Fibroblast of the aortic adventitia (primary cell): Measurements from ENCODE around the gene ZMPSTE24. TPM values are rescaled to one million over a fixed set of nuclear protein-coding genes. Genes with fewer than 3 reads are reported as not detected.

Source experiments
- DNase-seq: peaks from one replicate; pipeline ENCODE4 v3.0.0-alpha.2; 2010; ENCODE audit warnings: low read depth
- H3K4me3 ChIP-seq: 2 replicates; pipeline ENCODE4 v1.5.1; 2011; ENCODE audit warnings: low read depth, mild to moderate bottlenecking, control low read depth, low read length, moderate library complexity
- CTCF ChIP-seq: IDR thresholded peaks from 2 replicates; pipeline ENCODE4 v1.5.1; 2011; ENCODE audit warnings: mild to moderate bottlenecking, low read length, control low read depth, inconsistent platforms; ENCODE audit not compliant: insufficient read depth
- total RNA-seq: library from RNA; depleted of rRNA; stranded (reverse); fragments of >200 nt; gene quantifications from 2 replicates; pipeline ENCODE4 v1.2.3, GENCODE V29; 2012; ENCODE audit warnings: low replicate concordance

Gene ZMPSTE24
- total RNA-seq, 1 donor: 103 TPM

- TF ChIP-seq CTCF: no peak
- H3K4me3 ChIP-seq: no peak overlapping the region
- no peak for DNase-seq
Measured at GRCh38 chr1:40301541-40302299, 43.7 kb downstream of the ZMPSTE24 start.

GRCh38 chr1:40302475-40302874, 44.4 kb downstream of the ZMPSTE24 start:
- no peak overlapping the region for H3K4me3 ChIP-seq
- no peak for DNase-seq
- TF ChIP-seq CTCF: no peak

GRCh38 chr1:40303051-40303771, 45.2 kb downstream of the ZMPSTE24 start:
- DNase-seq: no peak
- H3K4me3 ChIP-seq: no peak overlapping the region
- no peak for TF ChIP-seq CTCF

GRCh38 chr1:40303790-40304189, 45.8 kb downstream of the ZMPSTE24 start:
- H3K4me3 ChIP-seq: no peak overlapping the region
- no peak for TF ChIP-seq CTCF
- no peak for DNase-seq

- TF ChIP-seq CTCF: peak; percentile 26
- no peak overlapping the region for H3K4me3 ChIP-seq
- DNase-seq: peak; percentile 27
Measured at GRCh38 chr1:40305451-40305850, 47.4 kb downstream of the ZMPSTE24 start.

- no peak overlapping the region for H3K4me3 ChIP-seq
- no peak for TF ChIP-seq CTCF
- no peak for DNase-seq
Measured at GRCh38 chr1:40305871-40306270, 47.8 kb downstream of the ZMPSTE24 start.
